SK-N-MC (cell line): Measurements from ENCODE around the gene RSU1.
A peak's percentile ranks its signal among the peaks of the same experiment; 100 is the strongest.

Experiments used
- DNase-seq: peaks from one replicate; pipeline ENCODE4 v3.0.0-alpha.2; 2011; ENCODE audit warnings: low read depth, low spot score
- H3K27ac ChIP-seq: fragments of 200-600 bp; sonication (generic); 2 replicates; pipeline ENCODE4 v1.5.1; 2016; ENCODE audit warnings: mixed run types
- H3K36me3 ChIP-seq: fragments of 200-600 bp; sonication (generic); 2 replicates; pipeline ENCODE4 v1.6.1; 2017; ENCODE audit warnings: antibody characterized with exemption, low read length, mixed read lengths; ENCODE audit not compliant: insufficient read depth
- H3K4me3 ChIP-seq: fragments of 200-600 bp; sonication (generic); 2 replicates; pipeline ENCODE4 v1.5.1; 2016
- H3K9ac ChIP-seq: fragments of 200-600 bp; sonication (generic); 2 replicates; pipeline ENCODE4 v1.8.0; 2017; ENCODE audit warnings: mixed run types, mixed read lengths; ENCODE audit not compliant: insufficient read length
- H3K9me3 ChIP-seq: fragments of 200-600 bp; sonication (generic); 2 replicates; pipeline ENCODE4 v1.6.1; 2017; ENCODE audit warnings: low read depth, mild to moderate bottlenecking, antibody characterized with exemption, low read length, moderate library complexity, mixed read lengths
- EZH2 ChIP-seq: fragments of 200-600 bp; sonication (generic); IDR thresholded peaks from one replicate; pipeline ENCODE4 v1.6.1; 2017; ENCODE audit warnings: antibody characterized with exemption
- FOXP2 ChIP-seq: optimal IDR thresholded peaks from 2 replicates; pipeline ENCODE3; 2011; ENCODE audit warnings: mild to moderate bottlenecking, moderate library complexity; ENCODE audit not compliant: insufficient read depth; ENCODE audit errors: extremely low read length, control extremely low read depth
- POLR2AphosphoS5 ChIP-seq: IDR thresholded peaks from 2 replicates; pipeline ENCODE4 v1.6.1; 2012; ENCODE audit warnings: mild to moderate bottlenecking, low read depth, low read length, borderline replicate concordance

Gene RSU1

DNA sequence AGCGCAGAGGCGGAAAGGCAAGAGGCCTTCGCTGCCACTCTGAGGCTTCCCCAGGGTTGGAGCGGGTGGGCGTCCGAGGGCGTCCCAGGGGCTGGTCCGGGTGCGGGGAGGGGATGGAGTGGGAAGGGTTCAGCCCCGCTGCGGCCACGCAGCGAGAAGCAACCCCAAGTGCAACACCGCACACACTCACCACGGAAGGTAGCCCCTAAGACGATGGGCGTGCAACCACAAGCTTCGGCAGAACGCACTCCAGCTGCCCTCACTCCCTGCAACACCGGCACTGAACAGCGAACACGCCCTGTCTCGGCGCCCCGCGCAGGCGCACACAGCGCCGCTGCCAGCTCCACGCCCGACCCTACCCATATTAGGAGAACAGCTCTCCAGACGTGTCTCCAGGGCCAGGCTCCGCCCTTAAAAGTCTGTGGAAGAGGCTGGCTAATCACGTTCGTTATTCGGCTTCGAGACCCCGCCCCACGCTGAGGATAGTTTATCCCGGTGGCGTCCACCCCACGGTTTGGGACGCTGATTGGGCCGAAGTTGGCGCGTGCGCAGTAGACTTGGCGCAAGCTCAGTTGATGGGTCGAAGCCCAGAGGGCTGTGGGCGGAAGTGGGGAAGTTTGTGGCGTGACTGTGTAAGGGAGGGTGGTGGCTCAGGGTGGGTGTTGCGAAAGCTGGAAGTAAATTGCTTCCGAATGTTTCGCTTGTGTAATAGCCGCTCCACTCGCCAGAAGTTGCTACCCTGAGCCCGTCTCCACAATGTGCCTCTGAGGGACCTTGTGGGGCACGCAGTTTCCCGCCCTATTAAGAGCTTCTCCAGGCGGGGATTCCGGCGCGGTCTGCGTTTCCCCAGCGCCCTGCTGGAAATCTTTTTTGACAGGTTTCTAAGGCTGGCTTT, at the start of gene RSU1:
RSU1 (minus strand) TSS at position 300 of the 895 bp plus-strand sequence. CDS start 343 bp downstream, outside the sequence.
- Histone ChIP-seq H3K9ac (peak within 1 kb of the TSS; percentile 83), H3K9me3 (no peaks in the 10 kb centered on the region), H3K4me3 (peak within 1 kb of the TSS; percentile 88), H3K27ac (peak within 1 kb of the TSS; percentile 87), H3K36me3 (no peaks in the 10 kb centered on the region)
- TF ChIP-seq POLR2AphosphoS5 (peak; percentile 74; the same call in 1 of the 2 replicates), FOXP2 (peak; percentile 63), EZH2 (no peak)
- DNase-seq: peak; percentile 83

DNA sequence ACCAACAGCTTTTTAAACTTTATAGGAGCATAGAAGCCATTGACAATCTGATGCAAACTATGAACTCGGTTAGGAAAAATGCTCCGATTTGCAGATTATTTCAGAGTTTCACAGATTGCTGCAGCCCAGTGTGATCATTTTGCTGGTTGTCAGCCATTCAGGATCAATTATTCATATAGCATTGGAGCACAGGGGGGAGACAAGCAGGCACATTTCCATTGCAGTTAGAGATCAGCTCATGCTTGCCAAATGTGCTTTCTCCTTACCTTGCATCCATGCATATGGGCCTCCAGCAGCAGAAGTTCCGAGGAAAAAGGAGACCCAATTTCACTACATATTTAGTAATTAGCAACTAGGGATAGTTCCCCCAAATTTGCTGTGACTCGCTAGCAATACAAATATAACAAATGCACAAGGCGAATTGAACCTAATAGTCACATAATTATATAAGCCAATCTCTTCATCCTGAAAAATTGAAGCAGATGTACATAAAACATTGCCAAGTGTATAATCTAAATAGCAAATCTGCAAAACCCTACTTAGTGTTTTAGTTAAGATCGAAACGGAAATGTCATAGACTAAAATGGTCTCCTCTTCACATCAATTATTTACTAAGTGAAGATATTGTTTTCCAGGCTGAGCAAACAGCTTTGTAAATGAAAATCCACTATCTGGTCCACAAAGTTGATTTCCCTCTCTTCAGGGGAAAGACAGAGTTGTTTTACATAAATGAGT, 49.5 kb upstream of the RSU1 start:
- Histone ChIP-seq H3K9me3 (no peaks in the 10 kb centered on the region), H3K27ac (no peak overlapping the region), H3K4me3 (no peak overlapping the region), H3K36me3 (no peaks in the 10 kb centered on the region), H3K9ac (no peak overlapping the region)
- no peak for TF ChIP-seq POLR2AphosphoS5
- no peak for TF ChIP-seq EZH2
- TF ChIP-seq FOXP2: no peak
- no peak for DNase-seq

GRCh38 chr10:16865766-16866165, 48.5 kb upstream of the RSU1 start:
- Histone ChIP-seq H3K9ac (no peak overlapping the region), H3K9me3 (no peaks in the 10 kb centered on the region), H3K27ac (no peak overlapping the region), H3K4me3 (no peak overlapping the region), H3K36me3 (no peaks in the 10 kb centered on the region)
- DNase-seq: no peak
- no peak for TF ChIP-seq FOXP2
- TF ChIP-seq POLR2AphosphoS5: no peak
- TF ChIP-seq EZH2: no peak

DNA sequence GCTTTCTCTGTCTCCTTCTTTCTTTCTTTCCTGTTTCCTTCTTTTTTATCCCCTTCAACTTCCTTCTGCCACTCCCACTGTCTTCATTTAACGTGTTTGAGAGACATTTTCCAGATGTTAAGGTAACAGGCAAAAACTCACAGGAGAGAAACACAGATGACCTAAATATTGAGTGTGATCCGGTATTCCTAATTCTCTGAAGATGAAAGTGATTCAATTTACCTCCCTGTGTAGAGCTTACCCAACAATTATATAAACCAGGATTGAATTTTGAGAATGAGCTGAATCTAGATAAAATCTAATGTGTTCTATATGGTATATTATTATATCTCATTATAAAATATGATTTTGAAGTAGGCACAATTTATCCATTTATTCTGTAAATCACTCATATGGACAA, 46.5 kb upstream of the RSU1 start:
- no peaks in the 10 kb centered on the region for H3K9me3 ChIP-seq
- H3K27ac ChIP-seq: no peak overlapping the region
- no peaks in the 10 kb centered on the region for H3K36me3 ChIP-seq
- DNase-seq: no peak
- no peak overlapping the region for H3K4me3 ChIP-seq
- H3K9ac ChIP-seq: no peak overlapping the region
- TF ChIP-seq POLR2AphosphoS5 (no peak), FOXP2 (no peak), EZH2 (no peak)

DNA sequence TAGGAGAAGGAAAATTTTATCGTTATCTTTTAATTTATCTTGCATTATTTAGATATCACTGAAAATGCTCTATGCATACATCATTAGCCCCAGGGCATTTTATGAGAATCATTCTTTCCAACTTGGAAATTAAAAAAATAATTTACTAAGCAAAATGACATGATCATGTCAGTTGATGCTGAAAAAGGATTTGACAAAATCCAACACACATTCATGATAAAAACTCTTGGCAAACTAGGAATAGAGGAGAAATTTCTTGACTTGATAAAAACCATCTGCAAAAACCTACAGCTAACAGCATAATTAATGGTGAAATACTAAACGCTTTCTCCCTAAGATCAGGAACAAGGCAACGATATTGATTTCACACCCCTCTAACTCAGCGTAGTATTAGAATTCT, 40.2 kb upstream of the RSU1 start:
- TF ChIP-seq FOXP2 (no peak), POLR2AphosphoS5 (no peak), EZH2 (no peak)
- H3K4me3 ChIP-seq: no peak overlapping the region
- DNase-seq: no peak
- H3K27ac ChIP-seq: no peak overlapping the region
- H3K36me3 ChIP-seq: no peaks in the 10 kb centered on the region
- no peak overlapping the region for H3K9ac ChIP-seq
- no peaks in the 10 kb centered on the region for H3K9me3 ChIP-seq

GRCh38 chr10:16856567-16856966, 39.3 kb upstream of the RSU1 start:
- Histone ChIP-seq H3K27ac (no peak overlapping the region), H3K9ac (no peak overlapping the region), H3K9me3 (no peaks in the 10 kb centered on the region), H3K4me3 (no peak overlapping the region), H3K36me3 (no peaks in the 10 kb centered on the region)
- TF ChIP-seq FOXP2: no peak
- DNase-seq: no peak

DNA sequence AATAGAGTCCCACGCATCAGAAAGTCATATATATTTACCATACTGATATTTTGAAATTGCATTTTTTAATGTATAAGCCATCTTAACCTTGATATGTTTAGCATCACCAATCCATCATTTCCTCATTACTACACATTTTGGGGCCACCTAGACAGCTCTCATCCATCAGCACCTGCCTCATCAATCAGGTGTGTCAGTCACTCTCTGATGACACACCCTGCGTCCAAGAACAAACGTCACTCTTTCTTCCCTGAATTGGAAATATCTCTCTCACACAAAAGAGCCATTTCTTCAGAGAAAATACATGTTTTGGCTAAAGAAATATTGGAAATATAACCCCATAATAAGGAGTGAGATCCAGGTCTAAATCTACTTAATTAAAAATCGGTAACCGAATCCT, 38.9 kb upstream of the RSU1 start:
- Histone ChIP-seq H3K4me3 (no peak overlapping the region), H3K9ac (no peak overlapping the region), H3K9me3 (no peaks in the 10 kb centered on the region), H3K27ac (no peak overlapping the region), H3K36me3 (no peaks in the 10 kb centered on the region)
- DNase-seq: no peak
- TF ChIP-seq EZH2 (no peak), POLR2AphosphoS5 (no peak), FOXP2 (no peak)

DNA sequence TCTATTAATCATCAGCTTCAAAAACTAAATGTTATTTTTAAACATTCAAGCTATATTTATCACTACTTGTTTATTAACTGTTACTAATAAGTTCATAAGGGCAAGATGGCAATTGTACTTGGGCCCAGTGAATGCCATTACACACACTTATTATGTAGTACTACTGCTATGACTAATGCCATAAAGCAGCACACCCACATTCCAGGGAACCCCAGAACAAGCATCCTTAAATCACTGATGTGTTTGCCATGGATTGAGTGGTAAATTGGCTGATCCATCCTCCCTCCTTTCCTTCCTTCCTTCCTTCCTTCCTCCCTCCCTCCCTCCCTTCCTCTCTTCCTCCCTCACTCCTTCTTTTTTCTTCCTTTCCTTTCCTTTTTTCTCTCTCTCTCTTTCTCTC, 37.4 kb upstream of the RSU1 start:
- Histone ChIP-seq H3K27ac (no peak overlapping the region), H3K4me3 (no peak overlapping the region), H3K36me3 (no peaks in the 10 kb centered on the region), H3K9ac (no peak overlapping the region), H3K9me3 (no peaks in the 10 kb centered on the region)
- TF ChIP-seq EZH2: no peak
- TF ChIP-seq FOXP2: no peak
- no peak for TF ChIP-seq POLR2AphosphoS5
- DNase-seq: no peak

DNA sequence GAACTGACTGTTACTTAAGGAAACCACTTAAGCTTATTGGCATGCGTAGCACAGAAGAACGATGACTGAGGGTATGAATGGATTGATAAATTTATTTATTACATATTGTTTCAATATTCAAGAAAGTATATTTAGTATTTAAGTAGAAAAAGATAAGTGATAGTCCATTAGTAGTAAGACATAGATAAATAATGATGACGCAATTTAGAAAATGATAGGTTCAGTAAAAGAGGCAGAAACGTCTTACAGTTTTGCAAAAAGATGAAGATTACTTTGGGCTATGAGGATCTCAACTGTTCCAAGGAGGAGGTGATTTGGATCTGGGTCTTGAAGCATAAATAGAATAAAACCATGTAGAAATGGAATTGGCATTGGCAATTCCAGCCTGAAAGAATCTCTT, 36.6 kb upstream of the RSU1 start:
- Histone ChIP-seq H3K9ac (no peak overlapping the region), H3K9me3 (no peaks in the 10 kb centered on the region), H3K27ac (no peak overlapping the region), H3K36me3 (no peaks in the 10 kb centered on the region), H3K4me3 (no peak overlapping the region)
- no peak for DNase-seq
- TF ChIP-seq POLR2AphosphoS5 (no peak), FOXP2 (no peak), EZH2 (no peak)
